Memory B cell (primary cell): ENCODE measurements around the gene PHOSPHO2.
A peak's percentile ranks its signal among the peaks of the same experiment; 100 is the strongest.

Experiments
- ATAC-seq: fragments of 150-1000 bp; cut with Tn5 transposase; 2 replicates; pipeline ENCODE4 v1.10.0; 2021; ENCODE audit warnings: low read depth, mild to moderate bottlenecking, moderate library complexity
- DNase-seq, 2 donors: peaks; one replicate each; pipeline ENCODE4 v3.0.0; 2022; ENCODE audit warnings: low spot score in 2 of 2
- H3K27ac Mint-ChIP-seq: one replicate; pipeline ENCODE4 v1.8.0; 2022; ENCODE audit warnings: mild to moderate bottlenecking, moderate library complexity, mixed read lengths
- H3K27me3 Mint-ChIP-seq: one replicate; pipeline ENCODE4 v1.8.0; 2022; ENCODE audit warnings: mixed read lengths
- H3K36me3 Mint-ChIP-seq: one replicate; pipeline ENCODE4 v1.8.0; 2022; ENCODE audit warnings: mild to moderate bottlenecking, mixed read lengths
- H3K4me1 Mint-ChIP-seq: one replicate; pipeline ENCODE4 v1.8.0; 2022; ENCODE audit warnings: mixed read lengths
- H3K4me3 Mint-ChIP-seq: one replicate; pipeline ENCODE4 v1.8.0; 2022; ENCODE audit warnings: mild to moderate bottlenecking, moderate library complexity, mixed read lengths
- H3K9me3 Mint-ChIP-seq: one replicate; pipeline ENCODE4 v1.8.0; 2022; ENCODE audit warnings: mixed read lengths

The PHOSPHO2 gene

GRCh38 chr2:169694113-169694893 lies at the start of gene PHOSPHO2, which contains the start of gene CFAP210:
PHOSPHO2 (plus strand) TSS chr2:169694469; CDS start chr2:169700972, 6,503 bp downstream.
CFAP210 (minus strand) TSS chr2:169694405; CDS start chr2:169694327, 78 bp downstream.
- peak; percentile 90 for ATAC-seq
- Mint-ChIP-seq H3K27ac (peak within 1 kb of the TSS; percentile 99), H3K4me1 (peaks cover 4% of the 10 kb centered on the region), H3K27me3 (peaks cover 4% of the 10 kb centered on the region), H3K4me3 (peak within 1 kb of the TSS; percentile 89), H3K36me3 (peaks cover 13% of the 10 kb centered on the region), H3K9me3 (peaks cover 8% of the 10 kb centered on the region)
- peak; percentile 99 for DNase-seq

GRCh38 chr2:169647496-169647895 lies 46.8 kb upstream of the PHOSPHO2 start:
- ATAC-seq (no peak), DNase-seq (no peak)
- Mint-ChIP-seq H3K27me3 (no peaks in the 10 kb centered on the region), H3K27ac (no peak overlapping the region), H3K9me3 (no peaks in the 10 kb centered on the region), H3K4me1 (no peaks in the 10 kb centered on the region), H3K36me3 (no peaks in the 10 kb centered on the region), H3K4me3 (no peak overlapping the region)

- H3K4me1 Mint-ChIP-seq = no peaks in the 10 kb centered on the region
- H3K27ac Mint-ChIP-seq = no peak overlapping the region
- no peak for DNase-seq
- H3K9me3 Mint-ChIP-seq = no peaks in the 10 kb centered on the region
- peaks cover 3% of the 10 kb centered on the region for H3K27me3 Mint-ChIP-seq
- H3K4me3 Mint-ChIP-seq = no peak overlapping the region
- H3K36me3 Mint-ChIP-seq = no peaks in the 10 kb centered on the region
- no peak for ATAC-seq
These were observed 45.0 kb upstream of the PHOSPHO2 start for GRCh38 chr2:169649278-169649677.

GRCh38 chr2:169653636-169654035 lies 40.6 kb upstream of the PHOSPHO2 start:
- ATAC-seq = no peak
- no peak for DNase-seq
- peaks cover 3% of the 10 kb centered on the region for H3K9me3 Mint-ChIP-seq
- peaks cover 5% of the 10 kb centered on the region for H3K27me3 Mint-ChIP-seq
- H3K4me3 Mint-ChIP-seq = no peak overlapping the region
- H3K27ac Mint-ChIP-seq = no peak overlapping the region
- H3K36me3 Mint-ChIP-seq = no peaks in the 10 kb centered on the region
- H3K4me1 Mint-ChIP-seq = peaks cover 4% of the 10 kb centered on the region

- Mint-ChIP-seq H3K4me3 (no peak overlapping the region), H3K27me3 (peaks cover 5% of the 10 kb centered on the region), H3K27ac (no peak overlapping the region), H3K36me3 (no peaks in the 10 kb centered on the region), H3K4me1 (peaks cover 12% of the 10 kb centered on the region), H3K9me3 (peaks cover 4% of the 10 kb centered on the region)
- no peak for ATAC-seq
- no peak for DNase-seq
These were observed 38.1 kb upstream of the PHOSPHO2 start for GRCh38 chr2:169656164-169656563.

GRCh38 chr2:169658877-169659276 lies 35.4 kb upstream of the PHOSPHO2 start:
- H3K4me3 Mint-ChIP-seq = no peak overlapping the region
- H3K27ac Mint-ChIP-seq = peak overlapping the region; percentile 25
- H3K36me3 Mint-ChIP-seq = no peaks in the 10 kb centered on the region

GRCh38 chr2:169659320-169659719 lies 34.9 kb upstream of the PHOSPHO2 start:
- Mint-ChIP-seq H3K4me3 (no peak overlapping the region), H3K27me3 (peaks cover 3% of the 10 kb centered on the region), H3K27ac (peak overlapping the region; percentile 25), H3K36me3 (no peaks in the 10 kb centered on the region), H3K9me3 (peaks cover 4% of the 10 kb centered on the region), H3K4me1 (peaks cover 16% of the 10 kb centered on the region)
- ATAC-seq (peak; percentile 96), DNase-seq (peak in 1 of 2 donors; percentile 15)

More at GRCh38 chr2:169658877-169659276, 35.4 kb upstream of the PHOSPHO2 start:
- DNase-seq (no peak), ATAC-seq (no peak)
- Mint-ChIP-seq H3K27me3 (peaks cover 3% of the 10 kb centered on the region), H3K4me1 (peaks cover 16% of the 10 kb centered on the region), H3K9me3 (peaks cover 4% of the 10 kb centered on the region)

- H3K4me1 Mint-ChIP-seq = peaks cover 13% of the 10 kb centered on the region
- no peaks in the 10 kb centered on the region for H3K36me3 Mint-ChIP-seq
- ATAC-seq = no peak
- H3K9me3 Mint-ChIP-seq = peaks cover 1% of the 10 kb centered on the region
- H3K27me3 Mint-ChIP-seq = no peaks in the 10 kb centered on the region
- no peak overlapping the region for H3K27ac Mint-ChIP-seq
- H3K4me3 Mint-ChIP-seq = no peak overlapping the region
- no peak for DNase-seq
These were observed 33.0 kb upstream of the PHOSPHO2 start for GRCh38 chr2:169661265-169661664.

GRCh38 chr2:169662744-169663143 lies 31.5 kb upstream of the PHOSPHO2 start:
- Mint-ChIP-seq H3K4me3 (no peak overlapping the region), H3K27ac (no peak overlapping the region), H3K4me1 (peaks cover 12% of the 10 kb centered on the region), H3K36me3 (no peaks in the 10 kb centered on the region), H3K27me3 (peaks cover 2% of the 10 kb centered on the region), H3K9me3 (peaks cover 1% of the 10 kb centered on the region)
- DNase-seq (no peak), ATAC-seq (no peak)

- Mint-ChIP-seq H3K27me3 (peaks cover 2% of the 10 kb centered on the region), H3K4me3 (no peak overlapping the region), H3K36me3 (no peaks in the 10 kb centered on the region), H3K9me3 (peaks cover 1% of the 10 kb centered on the region), H3K27ac (no peak overlapping the region), H3K4me1 (peaks cover 12% of the 10 kb centered on the region)
- DNase-seq = no peak
- ATAC-seq = no peak
These were observed 31.0 kb upstream of the PHOSPHO2 start for GRCh38 chr2:169663247-169663646.

GRCh38 chr2:169664600-169664977 lies 29.7 kb upstream of the PHOSPHO2 start:
- H3K27ac Mint-ChIP-seq = no peak overlapping the region
- H3K36me3 Mint-ChIP-seq = no peaks in the 10 kb centered on the region
- H3K9me3 Mint-ChIP-seq = peaks cover 1% of the 10 kb centered on the region
- H3K4me1 Mint-ChIP-seq = peaks cover 6% of the 10 kb centered on the region
- ATAC-seq (no peak), DNase-seq (no peak)
- peaks cover 4% of the 10 kb centered on the region for H3K27me3 Mint-ChIP-seq
- no peak overlapping the region for H3K4me3 Mint-ChIP-seq

GRCh38 chr2:169664978-169665930 lies 29.0 kb upstream of the PHOSPHO2 start:
- Mint-ChIP-seq H3K9me3 (peaks cover 1% of the 10 kb centered on the region), H3K4me3 (no peak overlapping the region)

GRCh38 chr2:169667583-169667982 lies 26.7 kb upstream of the PHOSPHO2 start:
- H3K4me1 Mint-ChIP-seq = no peaks in the 10 kb centered on the region
- no peak for ATAC-seq
- no peak overlapping the region for H3K4me3 Mint-ChIP-seq
- H3K27me3 Mint-ChIP-seq = peaks cover 7% of the 10 kb centered on the region
- DNase-seq = no peak
- no peaks in the 10 kb centered on the region for H3K36me3 Mint-ChIP-seq
- no peaks in the 10 kb centered on the region for H3K9me3 Mint-ChIP-seq
- H3K27ac Mint-ChIP-seq = no peak overlapping the region

More at GRCh38 chr2:169664978-169665930, 29.0 kb upstream of the PHOSPHO2 start:
- DNase-seq (no peak), ATAC-seq (no peak)
- Mint-ChIP-seq H3K27ac (no peak overlapping the region), H3K4me1 (peaks cover 4% of the 10 kb centered on the region), H3K36me3 (no peaks in the 10 kb centered on the region), H3K27me3 (peaks cover 4% of the 10 kb centered on the region)

- H3K4me3 Mint-ChIP-seq = no peak overlapping the region
- ATAC-seq (no peak), DNase-seq (no peak)
- no peaks in the 10 kb centered on the region for H3K36me3 Mint-ChIP-seq
- H3K9me3 Mint-ChIP-seq = no peaks in the 10 kb centered on the region
- H3K4me1 Mint-ChIP-seq = no peaks in the 10 kb centered on the region
- peaks cover 18% of the 10 kb centered on the region for H3K27me3 Mint-ChIP-seq
- no peak overlapping the region for H3K27ac Mint-ChIP-seq
These were observed 24.0 kb upstream of the PHOSPHO2 start for GRCh38 chr2:169670215-169670651.
